ENCODE data around the gene TXNL1. TPM values are rescaled to one million over a fixed set of nuclear protein-coding genes. Genes with fewer than 3 reads are reported as not detected.

Gene TXNL1
- total RNA-seq (54.0 TPM), polyA plus RNA-seq (ENCODE audit: insufficient read depth, low read depth, low replicate concordance) (91.1 TPM)
- long read RNA-seq, donor 1, full-length matches to known transcripts = 35 of 47 reads
- long read RNA-seq, donor 1, partial matches to known transcripts = 12 of 47 reads
- long read RNA-seq, donor 1, other reads (novel, unspliced or antisense) = 0 of 47 reads
- long read RNA-seq, donor 2, full-length matches to known transcripts = 34 of 59 reads
- long read RNA-seq, donor 2, partial matches to known transcripts = 25 of 59 reads
- long read RNA-seq, donor 2, other reads (novel, unspliced or antisense) = 0 of 59 reads
- long read RNA-seq, donor 3, full-length matches to known transcripts = 50 of 65 reads
- long read RNA-seq, donor 3, partial matches to known transcripts = 15 of 65 reads
- long read RNA-seq, donor 3, other reads (novel, unspliced or antisense) = 0 of 65 reads
- long read RNA-seq, donor 4, full-length matches to known transcripts = 30 of 30 reads
- long read RNA-seq, donor 4, partial matches to known transcripts = 0 of 30 reads
- long read RNA-seq, donor 4, other reads (novel, unspliced or antisense) = 0 of 30 reads
- long read RNA-seq, donor 5, full-length matches to known transcripts = 4 of 4 reads
- long read RNA-seq, donor 5, partial matches to known transcripts = 0 of 4 reads
- long read RNA-seq, donor 5, other reads (novel, unspliced or antisense) = 0 of 4 reads
- long read RNA-seq, donor 6, full-length matches to known transcripts = 80 of 129 reads
- long read RNA-seq, donor 6, partial matches to known transcripts = 49 of 129 reads
- long read RNA-seq, donor 6, other reads (novel, unspliced or antisense) = 0 of 129 reads
- long read RNA-seq, donor 7, full-length matches to known transcripts = 37 of 46 reads
- long read RNA-seq, donor 7, partial matches to known transcripts = 3 of 46 reads
- long read RNA-seq, donor 7, other reads (novel, unspliced or antisense) = 6 of 46 reads
- long read RNA-seq, donor 8, full-length matches to known transcripts = 36 of 54 reads
- long read RNA-seq, donor 8, partial matches to known transcripts = 18 of 54 reads
- long read RNA-seq, donor 8, other reads (novel, unspliced or antisense) = 0 of 54 reads
- long read RNA-seq, donor 9, full-length matches to known transcripts = 32 of 37 reads
- long read RNA-seq, donor 9, partial matches to known transcripts = 5 of 37 reads
- long read RNA-seq, donor 9, other reads (novel, unspliced or antisense) = 0 of 37 reads
- long read RNA-seq, donor 10, full-length matches to known transcripts = 25 of 37 reads
- long read RNA-seq, donor 10, partial matches to known transcripts = 12 of 37 reads
- long read RNA-seq, donor 10, other reads (novel, unspliced or antisense) = 0 of 37 reads

DNA sequence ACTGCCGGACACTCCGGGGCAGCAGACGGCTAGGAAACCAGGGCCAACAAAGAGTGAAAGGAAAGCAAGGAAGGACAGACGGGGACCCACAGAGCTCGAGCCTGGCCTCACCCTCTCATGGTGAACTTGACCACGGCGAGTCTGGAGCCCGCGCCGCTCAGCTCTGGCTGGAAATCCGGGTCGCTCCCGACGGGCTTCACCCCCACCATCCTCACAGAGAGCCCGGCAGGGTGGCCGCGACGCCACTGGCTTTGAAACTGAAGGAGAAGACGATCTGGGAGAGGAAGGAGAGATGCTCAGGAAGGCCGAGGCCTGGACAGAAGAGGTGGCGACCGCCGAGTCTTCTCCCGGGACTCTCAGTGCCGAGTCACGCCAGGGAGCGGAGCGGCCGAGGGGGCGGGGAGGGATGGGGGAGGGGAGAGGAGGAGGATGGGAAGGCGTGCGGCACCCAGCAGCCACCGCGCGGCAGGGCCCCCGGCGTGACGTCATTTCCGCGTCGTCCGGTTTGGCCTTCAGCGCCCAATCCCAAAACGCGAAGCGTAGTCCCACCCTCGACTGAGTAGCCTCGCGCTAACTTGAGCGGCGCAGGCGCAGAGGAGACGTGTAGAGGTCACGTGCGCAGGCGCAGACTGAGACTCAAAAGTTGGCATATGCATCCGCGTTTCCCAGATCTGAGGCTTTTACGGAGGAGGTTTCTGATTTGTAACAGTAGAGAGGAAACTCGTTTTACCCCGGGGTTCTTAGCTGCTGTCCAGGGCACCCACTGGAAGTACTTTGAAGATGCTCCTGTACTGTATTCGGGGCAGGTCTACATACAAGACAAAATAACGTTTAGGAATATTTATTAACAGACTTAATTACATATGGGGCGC lies at the start of gene TXNL1:
TSS of gene TXNL1 (minus strand) at position 361 of the 872 bp plus-strand sequence. CDS start at position 209, 152 bp downstream.
- peak; percentile 62 for FAIRE-seq
- Histone ChIP-seq H3K27ac (ENCODE audit: low read depth in 2 of 2, low read length in 2 of 2) (peak within 1 kb of the TSS; percentile 82 to 95), H3K27me3 (ENCODE audit: control insufficient read depth, insufficient read depth, low read length) (no peaks in the 10 kb centered on the region), H3K4me1 (ENCODE audit: control insufficient read depth in 2 of 3, insufficient read depth in 2 of 3, low read depth in 1 of 3, low read length in 3 of 3) (peaks cover 0 to 5% (median 4%) of the 10 kb centered on the region in 3 donors), H3K9me3 (ENCODE audit: control insufficient read depth in 2 of 3, insufficient read depth in 1 of 3, low read length in 3 of 3) (no peaks in the 10 kb centered on the region), H3K36me3 (ENCODE audit: control insufficient read depth in 2 of 3, insufficient read depth in 3 of 3, low read length in 3 of 3) (no peaks in the 10 kb centered on the region), H3K9ac (ENCODE audit: low read length in 3 of 3) (peak within 1 kb of the TSS; percentile 79 to 90 (median 79)), H3K4me3 (ENCODE audit: low read length in 3 of 3) (peak within 1 kb of the TSS; percentile 92 to 95 (median 94))
- peak; percentile 99 to 100 (median 100) for DNase-seq
- intact Hi-C loops (cut with DNase I) = no loop called here
- TF ChIP-seq, protein P1, sequence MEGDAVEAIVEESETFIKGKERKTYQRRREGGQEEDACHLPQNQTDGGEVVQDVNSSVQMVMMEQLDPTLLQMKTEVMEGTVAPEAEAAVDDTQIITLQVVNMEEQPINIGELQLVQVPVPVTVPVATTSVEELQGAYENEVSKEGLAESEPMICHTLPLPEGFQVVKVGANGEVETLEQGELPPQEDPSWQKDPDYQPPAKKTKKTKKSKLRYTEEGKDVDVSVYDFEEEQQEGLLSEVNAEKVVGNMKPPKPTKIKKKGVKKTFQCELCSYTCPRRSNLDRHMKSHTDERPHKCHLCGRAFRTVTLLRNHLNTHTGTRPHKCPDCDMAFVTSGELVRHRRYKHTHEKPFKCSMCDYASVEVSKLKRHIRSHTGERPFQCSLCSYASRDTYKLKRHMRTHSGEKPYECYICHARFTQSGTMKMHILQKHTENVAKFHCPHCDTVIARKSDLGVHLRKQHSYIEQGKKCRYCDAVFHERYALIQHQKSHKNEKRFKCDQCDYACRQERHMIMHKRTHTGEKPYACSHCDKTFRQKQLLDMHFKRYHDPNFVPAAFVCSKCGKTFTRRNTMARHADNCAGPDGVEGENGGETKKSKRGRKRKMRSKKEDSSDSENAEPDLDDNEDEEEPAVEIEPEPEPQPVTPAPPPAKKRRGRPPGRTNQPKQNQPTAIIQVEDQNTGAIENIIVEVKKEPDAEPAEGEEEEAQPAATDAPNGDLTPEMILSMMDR (IDR thresholded peaks at IDR 0.05; ENCODE audit: borderline replicate concordance, extremely low read depth, insufficient read depth) = no peak

DNA sequence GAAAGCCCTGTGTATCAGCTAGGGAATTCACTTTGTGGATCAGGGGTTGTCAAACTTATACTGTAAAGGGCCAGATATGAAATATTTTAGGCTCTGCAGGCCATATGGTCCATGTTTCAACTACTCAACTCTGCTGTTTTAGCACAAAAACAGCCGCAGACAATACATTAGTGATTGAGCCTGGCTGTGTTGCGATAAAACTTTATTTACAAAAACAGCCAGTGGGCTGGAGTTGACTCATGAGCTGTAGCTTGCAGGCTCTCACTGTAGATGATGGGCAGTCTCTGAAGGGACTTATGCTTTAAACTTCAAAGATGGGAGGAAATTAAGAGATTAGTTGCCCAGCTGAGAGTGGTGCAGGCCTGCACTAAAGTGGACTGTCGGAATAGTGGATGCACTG lies 45.9 kb upstream of the TXNL1 start:
- Histone ChIP-seq H3K4me1 (ENCODE audit: control insufficient read depth in 2 of 3, insufficient read depth in 2 of 3, low read depth in 1 of 3, low read length in 3 of 3) (no peaks in the 10 kb centered on the region), H3K27me3 (ENCODE audit: control insufficient read depth, insufficient read depth, low read length) (no peaks in the 10 kb centered on the region), H3K4me3 (ENCODE audit: low read length in 3 of 3) (no peak overlapping the region), H3K9ac (ENCODE audit: low read length in 3 of 3) (no peak overlapping the region), H3K9me3 (ENCODE audit: control insufficient read depth in 2 of 3, insufficient read depth in 1 of 3, low read length in 3 of 3) (no peaks in the 10 kb centered on the region), H3K27ac (ENCODE audit: low read depth in 2 of 2, low read length in 2 of 2) (no peak overlapping the region), H3K36me3 (ENCODE audit: control insufficient read depth in 2 of 3, insufficient read depth in 3 of 3, low read length in 3 of 3) (peaks cover 0 to 4% (median 0%) of the 10 kb centered on the region in 3 donors)
- FAIRE-seq (no peak), DNase-seq (no peak)
- TF ChIP-seq, protein P1 (IDR thresholded peaks at IDR 0.05; ENCODE audit: borderline replicate concordance, extremely low read depth, insufficient read depth) = no peak
- intact Hi-C loops (cut with DNase I) = no loop called here
